ENCODE results near the gene VSTM1. TPM values are rescaled to one million over a fixed set of nuclear protein-coding genes. Genes with fewer than 3 reads are reported as not detected.
"Not testable (repeated sequence)": the region's sequence is repeated elsewhere in the genome, so short reads cannot be mapped to it uniquely, and the experiment has no call there.

The VSTM1 gene
- total RNA-seq, 2 experiments from 2014 or later, result not detected

GRCh38 chr19:54100561-54100960, 36.9 kb upstream of the VSTM1 start, which contains the start of gene OSCAR:
Gene OSCAR (minus strand): TSS chr19:54100803. CDS start chr19:54100792, 11 bp downstream.
- intact Hi-C loops (cut with micrococcal nuclease; ENCODE audit: unreplicated experiment), result no loop called here
- no peak for DNase-seq (ENCODE audit: low spot score)
- Histone ChIP-seq H3K36me3 (ENCODE audit: insufficient read depth, low read length) (peaks cover 6% of the 10 kb centered on the region), H3K4me1 (ENCODE audit: insufficient read depth, low read length, poor library complexity, severe bottlenecking) (peaks cover 28% of the 10 kb centered on the region), H3K79me2 (ENCODE audit: insufficient read depth, low read depth, low read length) (peaks cover 27% of the 10 kb centered on the region; the same call in 1 of the 2 replicates), H4K20me1 (ENCODE audit: insufficient read depth, low read length) (no peaks in the 10 kb centered on the region), H3K9me3 (ENCODE audit: low read length) (no peaks in the 10 kb centered on the region), H3K27ac (ENCODE audit: low read depth, low read length, poor library complexity, severe bottlenecking) (no peak within 1 kb of the TSS), H3K4me2 (ENCODE audit: low read length) (no peak within 1 kb of the TSS), H3K9me2 (ENCODE audit: insufficient read depth, low read length) (no peaks in the 10 kb centered on the region), H3K4me3 (ENCODE audit: low read depth, low read length, poor library complexity, severe bottlenecking) (no peak within 1 kb of the TSS), H2AFZ (ENCODE audit: low read length) (no peak within 1 kb of the TSS)
- no TSS peak for BruUV-seq (replicated peaks)
- POLR2A ChIA-PET, result no interaction called here
- TF ChIP-seq CTCF (conservative IDR thresholded peaks at IDR 0.05; ENCODE audit: low read length), result no peak
- no peak for TF ChIP-seq EZH2phosphoT487 (IDR thresholded peaks at IDR 0.05; ENCODE audit: borderline replicate concordance, low read depth, low read length)
- CTCF ChIA-PET (ENCODE audit: unreplicated experiment), result no interaction called here

- H3K36me3 ChIP-seq (ENCODE audit: insufficient read depth, low read length); H3K9me3 ChIP-seq (ENCODE audit: low read length); H3K4me2 ChIP-seq (ENCODE audit: low read length); intact Hi-C loops (cut with micrococcal nuclease; ENCODE audit: unreplicated experiment); H2AFZ ChIP-seq (ENCODE audit: low read length); BruUV-seq (replicated peaks); DNase-seq (ENCODE audit: low spot score); CTCF ChIA-PET (ENCODE audit: unreplicated experiment); POLR2A ChIA-PET; H3K4me3 ChIP-seq (ENCODE audit: low read depth, low read length, poor library complexity, severe bottlenecking); H3K9me2 ChIP-seq (ENCODE audit: insufficient read depth, low read length); H3K27ac ChIP-seq (ENCODE audit: low read depth, low read length, poor library complexity, severe bottlenecking); H4K20me1 ChIP-seq (ENCODE audit: insufficient read depth, low read length): not testable (repeated sequence)
- Histone ChIP-seq H3K4me1 (ENCODE audit: insufficient read depth, low read length, poor library complexity, severe bottlenecking) (peaks cover 31% of the 10 kb centered on the region), H3K79me2 (ENCODE audit: insufficient read depth, low read depth, low read length) (peaks cover 21% of the 10 kb centered on the region; the same call in 1 of the 2 replicates)
Measured at GRCh38 chr19:54099903-54100255, 36.2 kb upstream of the VSTM1 start.

- POLR2A ChIA-PET, result no interaction called here
Measured at GRCh38 chr19:54099190-54099902, 35.6 kb upstream of the VSTM1 start.

More at GRCh38 chr19:54099190-54099902, 35.6 kb upstream of the VSTM1 start:
- H3K9me2 ChIP-seq (ENCODE audit: insufficient read depth, low read length), result no peaks in the 10 kb centered on the region
- intact Hi-C loops (cut with micrococcal nuclease; ENCODE audit: unreplicated experiment), result no loop called here
- no peak overlapping the region for H3K27ac ChIP-seq (ENCODE audit: low read depth, low read length, poor library complexity, severe bottlenecking)
- no peaks in the 10 kb centered on the region for H4K20me1 ChIP-seq (ENCODE audit: insufficient read depth, low read length)
- H3K4me2 ChIP-seq (ENCODE audit: low read length), result no peak overlapping the region
- no peak overlapping the region for H3K4me3 ChIP-seq (ENCODE audit: low read depth, low read length, poor library complexity, severe bottlenecking)
- no peaks in the 10 kb centered on the region for H3K9me3 ChIP-seq (ENCODE audit: low read length)
- H3K4me1 ChIP-seq (ENCODE audit: insufficient read depth, low read length, poor library complexity, severe bottlenecking), result peaks cover 31% of the 10 kb centered on the region
- peaks cover 16% of the 10 kb centered on the region; the same call in 1 of the 2 replicates for H3K79me2 ChIP-seq (ENCODE audit: insufficient read depth, low read depth, low read length)
- TF ChIP-seq EZH2phosphoT487 (IDR thresholded peaks at IDR 0.05; ENCODE audit: borderline replicate concordance, low read depth, low read length) (no peak), CTCF (conservative IDR thresholded peaks at IDR 0.05; ENCODE audit: low read length) (no peak)
- H3K36me3 ChIP-seq (ENCODE audit: insufficient read depth, low read length), result peaks cover 1% of the 10 kb centered on the region; the same call in 1 of the 2 replicates
- CTCF ChIA-PET (ENCODE audit: unreplicated experiment), result no interaction called here
- no peak for DNase-seq (ENCODE audit: low spot score)
- H2AFZ ChIP-seq (ENCODE audit: low read length), result no peak overlapping the region
- no TSS peak for BruUV-seq (replicated peaks)
